Adrenal gland (tissue), 12 donors: Measurements from ENCODE around the gene ZAP70. TPM values are rescaled to one million over a fixed set of nuclear protein-coding genes. Genes with fewer than 3 reads are reported as not detected.

Experiments used
- DNase-seq, 7 donors: peaks; one replicate each; pipeline ENCODE4 v3.0.0-alpha.2; 2019 to 2020
- H3K27ac ChIP-seq, 5 donors: fragments of 200-600 bp; sonication (generic) in 4 of 5; 1 replicate in 3 of 5; 2 replicates in 2 of 5; pipeline versions ENCODE4 v1.5.1 to v1.8.0; 2016 to 2020; ENCODE audit warnings: mild to moderate bottlenecking in 1 of 5
- H3K27me3 ChIP-seq: fragments of 200-600 bp; 2 replicates; pipeline ENCODE4 v1.8.0; 2021
- H3K36me3 ChIP-seq, 2 donors: fragments of 200-600 bp; replicated peaks in 1 of 2; 1 replicate in 1 of 2; 2 replicates in 1 of 2; pipeline versions ENCODE4 v1.5.1 to v1.8.0; 2018 to 2022
- H3K4me1 ChIP-seq, 2 donors: fragments of 200-600 bp; replicated peaks in 1 of 2; 1 replicate in 1 of 2; 2 replicates in 1 of 2; pipeline versions ENCODE4 v1.5.1 to v1.8.0; 2018 to 2021
- H3K4me3 ChIP-seq, 4 donors: fragments of 200-600 bp; sonication (generic) in 3 of 4; one replicate each; pipeline ENCODE4 v1.5.1; 2016 to 2018
- H3K9me3 ChIP-seq, 3 donors: fragments of 200-600 bp; sonication (generic) in 1 of 3; replicated peaks in 1 of 3; 1 replicate in 2 of 3; 2 replicates in 1 of 3; pipeline versions ENCODE4 v1.5.1 to v1.8.0; 2016 to 2021
- POLR2A ChIP-seq, 2 donors: fragments of 450-650 bp; IDR thresholded peaks; one replicate each; pipeline ENCODE4 v1.6.1; 2017; ENCODE audit warnings: antibody characterized with exemption in 2 of 2, mild to moderate bottlenecking in 2 of 2, moderate library complexity in 1 of 2
- WGBS, 4 donors: extraction: QIAGEN DNeasy Blood & Tissue Kit in 2 of 4; methylation state at CpG; one replicate each; pipeline versions ENCODE4 v1.1.5 to v1.1.7; 2013 to 2017; 5-methylcytosine and 5-hydroxymethylcytosine counted together
- intact Hi-C, 2 donors: fragments of 100-400 bp; cut with DNase I; formaldehyde crosslinking; loops; one replicate each; pipeline versions ENCODE4 v1.14.1 to v1.15.0; 2022 to 2023
- polyA plus RNA-seq, 3 donors: library from polyadenylated mRNA; stranded (reverse); fragments of 200-250 nt in 2 of 3; fragments of 350-450 nt in 1 of 3; fragmentation: Illumina TruSeq in 1 of 3; extraction: RNeasy Lipid Tissue Mini Kit (QIAGEN cat#74804) in 1 of 3; gene quantifications; one replicate each; pipeline ENCODE4 v1.2.3, GENCODE V29; 2013 to 2014
- total RNA-seq, 9 donors: library from RNA; depleted of rRNA in 4 of 9; stranded (reverse); fragments of >200 nt in 4 of 9; fragments of 120-200 nt in 1 of 9; fragmentation: NEBNext Ultra II Directional in 1 of 9; extraction: Animal tissue kit (Norgen Biotek cat#: 25700) in 1 of 9; gene quantifications; one replicate each; pipeline versions ENCODE4 v1.1.0 to v1.2.4, GENCODE V29; 2013 to 2023
- TF ChIP-seq, protein P1 (sequence below), 6 experiments: fragments of 450-650 bp in 4 of 6; fragments of 200-600 bp in 2 of 6; sonication (generic) in 1 of 6; IDR thresholded peaks; 1 replicate in 5 of 6; 2 replicates in 1 of 6; pipeline versions ENCODE4 v1.5.1 to v1.8.0; 2016 to 2021; ENCODE audit warnings: antibody characterized with exemption in 6 of 6, mild to moderate bottlenecking in 2 of 6, moderate library complexity in 1 of 6
- donor health status: healthy with polysubstance abuse.
- donor health status: Bipolar disorder and iron deficiency.
- donor health status: DM: yes; HTN: yes; CAD: no.
- donor health status: DM: no; HTN: no; CAD: no.
- donor health status: DM: no; HTN: no; CAD: no.
- donor health status: DM: yes; HTN: yes; CAD: no.

The ZAP70 gene
- total and polyA plus RNA-seq, 12 donors: 0.33 to 8.3 (median 2.5) TPM

DNA sequence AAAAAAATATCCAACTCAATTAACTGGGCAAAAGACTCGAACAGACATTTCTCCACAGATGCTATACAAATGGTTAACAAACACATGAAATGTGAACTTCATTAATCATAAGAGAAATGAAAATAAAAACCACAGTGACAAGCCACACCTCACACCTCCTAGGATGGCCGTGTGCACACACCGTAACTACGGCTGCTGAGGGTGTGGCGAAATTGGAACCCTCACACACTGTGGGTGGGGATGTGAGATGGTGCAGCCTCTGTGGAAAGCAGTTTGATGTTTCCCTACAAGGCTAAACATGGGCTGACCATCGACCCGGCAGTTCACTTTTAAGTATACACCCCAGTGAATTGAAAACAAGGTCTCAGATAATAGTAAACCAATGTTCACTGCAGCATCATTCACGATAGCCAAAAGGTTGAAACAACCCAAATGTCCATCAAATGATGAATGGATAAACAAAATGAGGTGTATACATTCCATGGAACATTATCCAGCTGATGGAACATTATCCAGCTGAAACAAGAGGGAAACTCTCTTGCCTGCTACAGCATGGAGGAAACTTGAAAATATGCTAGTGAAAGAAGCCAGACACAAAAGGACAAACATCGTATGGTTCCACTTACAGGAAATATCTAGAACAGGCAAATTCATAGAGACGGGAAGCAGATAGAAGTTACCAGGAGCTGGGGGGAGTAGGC is 32.2 kb downstream of the ZAP70 start:
- no peaks in the 10 kb centered on the region for H3K27me3 ChIP-seq
- H3K9me3 ChIP-seq: no peaks in the 10 kb centered on the region
- no peak overlapping the region for H3K27ac ChIP-seq
- H3K36me3 ChIP-seq: no peaks in the 10 kb centered on the region
- WGBS, 4 donors: 75 to 79% (median 77%) methylated on average over 10 of the region's 10 CpGs
- no peak overlapping the region for H3K4me3 ChIP-seq
- DNase-seq: no peak
- TF ChIP-seq, protein P1, sequence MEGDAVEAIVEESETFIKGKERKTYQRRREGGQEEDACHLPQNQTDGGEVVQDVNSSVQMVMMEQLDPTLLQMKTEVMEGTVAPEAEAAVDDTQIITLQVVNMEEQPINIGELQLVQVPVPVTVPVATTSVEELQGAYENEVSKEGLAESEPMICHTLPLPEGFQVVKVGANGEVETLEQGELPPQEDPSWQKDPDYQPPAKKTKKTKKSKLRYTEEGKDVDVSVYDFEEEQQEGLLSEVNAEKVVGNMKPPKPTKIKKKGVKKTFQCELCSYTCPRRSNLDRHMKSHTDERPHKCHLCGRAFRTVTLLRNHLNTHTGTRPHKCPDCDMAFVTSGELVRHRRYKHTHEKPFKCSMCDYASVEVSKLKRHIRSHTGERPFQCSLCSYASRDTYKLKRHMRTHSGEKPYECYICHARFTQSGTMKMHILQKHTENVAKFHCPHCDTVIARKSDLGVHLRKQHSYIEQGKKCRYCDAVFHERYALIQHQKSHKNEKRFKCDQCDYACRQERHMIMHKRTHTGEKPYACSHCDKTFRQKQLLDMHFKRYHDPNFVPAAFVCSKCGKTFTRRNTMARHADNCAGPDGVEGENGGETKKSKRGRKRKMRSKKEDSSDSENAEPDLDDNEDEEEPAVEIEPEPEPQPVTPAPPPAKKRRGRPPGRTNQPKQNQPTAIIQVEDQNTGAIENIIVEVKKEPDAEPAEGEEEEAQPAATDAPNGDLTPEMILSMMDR (IDR thresholded peaks at IDR 0.05): no peak
- no peak for TF ChIP-seq POLR2A (IDR thresholded peaks at IDR 0.05)
- H3K4me1 ChIP-seq: no peaks in the 10 kb centered on the region
- intact Hi-C loops: no loop called here

DNA sequence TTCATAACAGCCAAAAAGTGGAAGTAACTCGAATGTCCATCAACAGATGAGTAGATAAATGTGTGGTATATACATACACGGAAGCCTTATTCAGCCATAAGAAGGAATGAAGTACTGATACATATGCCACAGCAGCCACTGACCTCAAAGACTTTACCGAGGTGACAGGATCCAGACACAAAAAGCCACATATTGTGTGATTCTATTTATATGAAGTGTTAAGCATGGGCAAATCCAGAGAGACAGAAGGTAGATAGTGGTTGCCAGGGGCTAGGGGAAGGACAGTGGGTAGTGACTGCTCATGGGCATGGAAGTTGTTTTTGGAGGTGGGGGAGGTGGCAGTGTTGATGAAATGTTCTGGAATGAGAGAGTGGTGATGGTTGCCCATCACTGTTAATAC is 33.9 kb downstream of the ZAP70 start:
- 89 to 93% (median 91%) methylated on average over 3 of the region's 3 CpGs for WGBS, 4 donors
- TF ChIP-seq, protein P1 (IDR thresholded peaks at IDR 0.05): no peak
- TF ChIP-seq POLR2A (IDR thresholded peaks at IDR 0.05): no peak

DNA sequence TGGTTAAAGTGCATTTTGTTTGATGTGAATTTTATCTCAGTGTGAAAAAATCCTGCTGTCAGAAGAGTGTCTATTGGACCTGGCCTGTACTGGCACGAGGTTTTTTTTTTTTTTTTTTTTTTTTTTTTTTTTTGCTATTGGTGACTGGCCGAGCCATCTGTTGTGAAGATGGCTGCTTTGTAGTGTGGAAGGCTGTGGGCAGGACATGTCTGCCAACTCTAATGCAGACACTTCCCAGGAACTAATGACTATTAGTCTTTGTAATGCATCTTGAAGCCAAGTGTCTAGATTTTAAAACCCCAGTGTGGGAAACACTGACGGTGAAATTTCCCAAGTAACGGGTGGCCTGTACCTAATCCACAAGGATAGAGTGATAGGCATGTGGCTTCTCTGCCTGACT is 34.3 kb downstream of the ZAP70 start:
- Histone ChIP-seq H3K4me1 (no peaks in the 10 kb centered on the region), H3K4me3 (no peak overlapping the region), H3K27ac (no peak overlapping the region), H3K27me3 (no peaks in the 10 kb centered on the region), H3K36me3 (no peaks in the 10 kb centered on the region), H3K9me3 (no peaks in the 10 kb centered on the region)
- no peak for DNase-seq
- intact Hi-C loops: no loop called here
- no peak for TF ChIP-seq POLR2A (IDR thresholded peaks at IDR 0.05)
- TF ChIP-seq, protein P1 (IDR thresholded peaks at IDR 0.05): no peak
- 89 to 92% (median 91%) methylated on average over 4 of the region's 4 CpGs for WGBS, 4 donors

More for the DNA sequence above, 33.9 kb downstream of the ZAP70 start:
- H3K4me3 ChIP-seq: no peak overlapping the region
- no peak overlapping the region for H3K27ac ChIP-seq
- H3K27me3 ChIP-seq: no peaks in the 10 kb centered on the region
- intact Hi-C loops: no loop called here
- no peaks in the 10 kb centered on the region for H3K9me3 ChIP-seq
- no peak for DNase-seq
- no peaks in the 10 kb centered on the region for H3K4me1 ChIP-seq
- H3K36me3 ChIP-seq: no peaks in the 10 kb centered on the region

DNA sequence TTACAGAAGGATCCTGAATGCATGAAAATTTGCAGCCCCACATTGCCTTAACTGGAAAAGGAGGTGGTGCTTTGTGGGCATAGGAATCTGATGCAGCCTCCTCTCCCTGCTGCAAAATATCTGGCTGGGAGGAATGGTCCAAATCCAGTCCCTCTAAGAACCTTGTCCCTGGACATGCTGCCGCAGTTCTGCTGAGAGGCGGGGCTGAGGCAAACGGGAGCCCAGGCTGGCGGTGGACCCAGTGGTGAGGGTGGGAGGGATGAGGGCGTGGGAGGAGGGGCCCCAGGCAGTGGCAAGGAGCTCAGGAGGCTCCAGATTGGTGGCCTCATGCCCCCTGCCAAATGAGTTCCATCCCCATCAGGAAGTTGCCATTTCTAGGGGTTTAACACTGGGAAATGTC is 36.2 kb downstream of the ZAP70 start:
- DNase-seq: no peak
- TF ChIP-seq, protein P1 (IDR thresholded peaks at IDR 0.05): no peak
- TF ChIP-seq POLR2A (IDR thresholded peaks at IDR 0.05): no peak
- H3K9me3 ChIP-seq: no peaks in the 10 kb centered on the region
- no peaks in the 10 kb centered on the region for H3K36me3 ChIP-seq
- intact Hi-C loops: no loop called here
- 78 to 81% (median 80%) methylated on average over 4 to 5 of the region's 5 CpGs for WGBS, 4 donors
- H3K4me3 ChIP-seq: no peak overlapping the region
- no peaks in the 10 kb centered on the region for H3K4me1 ChIP-seq
- H3K27ac ChIP-seq: no peak overlapping the region
- H3K27me3 ChIP-seq: no peaks in the 10 kb centered on the region
